ENCODE measurements around the gene MREG. TPM values are rescaled to one million over a fixed set of nuclear protein-coding genes. Genes with fewer than 3 reads are reported as not detected.
"Not testable (repeated sequence)": the region's sequence is repeated elsewhere in the genome, so short reads cannot be mapped to it uniquely, and the experiment has no call there.

MREG gene
- total RNA-seq, 1 experiment from 2014 or later, result 23.0 TPM

DNA sequence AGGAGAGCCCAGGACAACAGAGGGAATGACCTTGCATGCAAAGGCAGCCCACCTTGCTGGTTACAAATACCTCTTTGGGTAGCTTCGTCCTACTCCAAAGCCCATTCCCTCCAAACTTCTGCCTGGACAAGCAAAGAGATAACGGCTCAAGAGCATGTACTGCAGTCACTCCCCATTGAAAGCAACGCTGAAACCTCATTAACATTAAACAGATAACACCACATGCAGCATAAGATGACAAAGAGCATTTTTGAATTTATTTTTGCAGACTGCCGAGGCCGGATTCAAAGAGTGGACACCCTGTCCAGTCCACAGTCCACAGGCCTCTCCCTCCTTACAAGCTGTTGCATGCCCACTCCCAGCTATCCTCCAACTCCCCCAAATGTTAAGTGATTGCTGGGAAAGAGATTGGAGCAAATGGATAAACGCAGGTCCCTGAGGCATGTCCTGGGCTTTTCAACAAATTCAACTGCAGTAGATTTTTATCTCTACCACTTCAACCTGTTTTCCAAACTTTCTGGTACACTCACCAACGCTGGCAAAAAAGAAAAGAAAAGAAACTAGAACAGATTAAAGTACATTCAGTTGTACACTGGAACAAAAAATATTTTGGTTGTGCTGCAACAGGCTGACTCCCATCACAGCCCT is 40.1 kb downstream of the MREG start:
- H3K27ac ChIP-seq, result peak overlapping the region; percentile 82
- H3K9me3 ChIP-seq (ENCODE audit: insufficient read depth, low read depth), result no peaks in the 10 kb centered on the region
- no peaks in the 10 kb centered on the region for H3K27me3 ChIP-seq (ENCODE audit: insufficient read depth, low read depth)
- no peaks in the 10 kb centered on the region for H3K9me2 ChIP-seq (ENCODE audit: insufficient read depth)
- no peaks in the 10 kb centered on the region for H4K20me1 ChIP-seq (ENCODE audit: insufficient read depth)
- peak overlapping the region; percentile 24; the same call in 1 of the 2 replicates for H3K4me3 ChIP-seq
- CTCF ChIA-PET, result interaction anchor here (0.7 kb wide), 1 partner anchor 11 kb away, joined by 6 read pairs; no protein-coding TSS in a partner anchor
- peaks cover 36% of the 10 kb centered on the region for H3F3A ChIP-seq (ENCODE audit: insufficient read depth, low read depth)
- POLR2A ChIA-PET (ENCODE audit: unreplicated experiment), result interaction anchor here (0.6 kb wide), 1 partner anchor 690 kb away, joined by 8 read pairs; no protein-coding TSS in a partner anchor
- H3K4me1 ChIP-seq (replicated peaks; ENCODE audit: insufficient read depth), result peaks cover 62% of the 10 kb centered on the region
- H3K4me2 ChIP-seq, result peak overlapping the region; percentile 74
- no peak for TF ChIP-seq EZH2 (IDR thresholded peaks at IDR 0.05; ENCODE audit: low read depth)
- TF ChIP-seq, protein P1, sequence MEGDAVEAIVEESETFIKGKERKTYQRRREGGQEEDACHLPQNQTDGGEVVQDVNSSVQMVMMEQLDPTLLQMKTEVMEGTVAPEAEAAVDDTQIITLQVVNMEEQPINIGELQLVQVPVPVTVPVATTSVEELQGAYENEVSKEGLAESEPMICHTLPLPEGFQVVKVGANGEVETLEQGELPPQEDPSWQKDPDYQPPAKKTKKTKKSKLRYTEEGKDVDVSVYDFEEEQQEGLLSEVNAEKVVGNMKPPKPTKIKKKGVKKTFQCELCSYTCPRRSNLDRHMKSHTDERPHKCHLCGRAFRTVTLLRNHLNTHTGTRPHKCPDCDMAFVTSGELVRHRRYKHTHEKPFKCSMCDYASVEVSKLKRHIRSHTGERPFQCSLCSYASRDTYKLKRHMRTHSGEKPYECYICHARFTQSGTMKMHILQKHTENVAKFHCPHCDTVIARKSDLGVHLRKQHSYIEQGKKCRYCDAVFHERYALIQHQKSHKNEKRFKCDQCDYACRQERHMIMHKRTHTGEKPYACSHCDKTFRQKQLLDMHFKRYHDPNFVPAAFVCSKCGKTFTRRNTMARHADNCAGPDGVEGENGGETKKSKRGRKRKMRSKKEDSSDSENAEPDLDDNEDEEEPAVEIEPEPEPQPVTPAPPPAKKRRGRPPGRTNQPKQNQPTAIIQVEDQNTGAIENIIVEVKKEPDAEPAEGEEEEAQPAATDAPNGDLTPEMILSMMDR (conservative IDR thresholded peaks at IDR 0.05), result no peak
- H3K79me2 ChIP-seq (ENCODE audit: low read depth), result peaks cover 89% of the 10 kb centered on the region
- intact Hi-C loops (cut with micrococcal nuclease; ENCODE audit: unreplicated experiment), result loop anchor here (5.0 kb wide), 1 partner anchor 44 kb away; no protein-coding TSS in a partner anchor
- H2AFZ ChIP-seq, result no peak overlapping the region
- no peak for DNase-seq
- BruUV-seq (replicated peaks), result no TSS peak
- 0 out of 2 replicates have a peak, but pooled peaks cover 4% of the 10 kb centered on the region for H3K36me3 ChIP-seq (ENCODE audit: low read depth)

DNA sequence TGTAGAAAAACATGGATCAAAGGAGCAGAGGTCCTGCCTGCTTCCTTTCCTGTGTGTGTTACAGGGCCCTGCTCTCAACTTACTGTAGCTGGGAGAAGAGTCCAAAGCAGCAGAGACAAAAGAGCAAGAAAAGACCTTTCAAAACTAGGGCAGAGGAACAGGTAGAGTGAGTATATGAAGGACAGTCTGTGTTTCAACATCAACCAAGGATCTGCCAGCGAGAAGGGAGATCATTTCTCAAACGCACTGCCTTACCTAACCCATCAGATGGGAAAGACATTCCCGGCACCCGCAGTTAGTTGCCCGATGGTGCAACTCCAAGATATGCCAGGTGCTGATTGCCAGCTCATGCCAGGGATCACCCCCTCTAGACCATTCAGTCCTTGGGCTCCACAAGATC is 41.7 kb downstream of the MREG start:
- Histone ChIP-seq H3K9me2 (ENCODE audit: insufficient read depth) (no peaks in the 10 kb centered on the region), H3K36me3 (ENCODE audit: low read depth) (0 out of 2 replicates have a peak, but pooled peaks cover 4% of the 10 kb centered on the region), H4K20me1 (ENCODE audit: insufficient read depth) (no peaks in the 10 kb centered on the region), H3K4me2 (peak overlapping the region; percentile 63), H3F3A (ENCODE audit: insufficient read depth, low read depth) (peaks cover 44% of the 10 kb centered on the region), H3K4me1 (replicated peaks; ENCODE audit: insufficient read depth) (peaks cover 76% of the 10 kb centered on the region), H3K79me2 (ENCODE audit: low read depth) (peaks cover 91% of the 10 kb centered on the region), H3K4me3 (no peak overlapping the region; the same call in 1 of the 2 replicates), H3K27ac (peak overlapping the region; percentile 69), H2AFZ (no peak overlapping the region), H3K27me3 (ENCODE audit: insufficient read depth, low read depth) (no peaks in the 10 kb centered on the region), H3K9me3 (ENCODE audit: insufficient read depth, low read depth) (no peaks in the 10 kb centered on the region)
- TF ChIP-seq, protein P1 (conservative IDR thresholded peaks at IDR 0.05), result no peak
- no peak for TF ChIP-seq EZH2 (IDR thresholded peaks at IDR 0.05; ENCODE audit: low read depth)
- POLR2A ChIA-PET (ENCODE audit: unreplicated experiment), result no interaction called here
- DNase-seq, result peak in 1 of 2 experiments; percentile 91
- BruUV-seq (replicated peaks), result no TSS peak
- intact Hi-C loops (cut with micrococcal nuclease; ENCODE audit: unreplicated experiment), result loop anchor here (5.0 kb wide), 1 partner anchor 46 kb away; no protein-coding TSS in a partner anchor
- CTCF ChIA-PET, result no interaction called here

DNA sequence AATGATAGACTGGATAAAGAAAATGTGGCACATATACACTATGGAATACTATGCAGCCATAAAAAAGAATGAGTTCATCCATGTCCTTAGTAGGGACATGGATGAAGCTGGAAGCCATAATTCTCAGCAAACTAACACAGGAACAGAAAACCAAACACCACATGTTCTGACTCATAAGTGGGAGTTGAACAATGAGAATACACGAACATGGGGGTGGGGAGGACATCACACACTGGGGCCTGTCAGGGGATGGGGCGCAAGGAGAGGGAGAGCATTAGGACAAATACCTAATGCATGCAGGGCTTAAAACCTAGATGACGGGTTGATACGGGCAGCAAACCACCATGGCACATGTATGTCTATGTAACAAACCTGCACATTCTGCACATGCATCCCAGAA is 42.5 kb downstream of the MREG start:
- Histone ChIP-seq H3K4me1 (replicated peaks; ENCODE audit: insufficient read depth) (peaks cover 84% of the 10 kb centered on the region), H3K4me2 (peak overlapping the region; percentile 63), H3F3A (ENCODE audit: insufficient read depth, low read depth) (peaks cover 48% of the 10 kb centered on the region), H3K79me2 (ENCODE audit: low read depth) (peaks cover 92% of the 10 kb centered on the region), H3K27ac (0 out of 2 replicates have a peak overlapping the region, but pooled peaks have one; percentile 69)
- H4K20me1 ChIP-seq (ENCODE audit: insufficient read depth); DNase-seq; H3K27me3 ChIP-seq (ENCODE audit: insufficient read depth, low read depth); H2AFZ ChIP-seq; H3K36me3 ChIP-seq (ENCODE audit: low read depth); H3K4me3 ChIP-seq; H3K9me3 ChIP-seq (ENCODE audit: insufficient read depth, low read depth); H3K9me2 ChIP-seq (ENCODE audit: insufficient read depth); POLR2A ChIA-PET (ENCODE audit: unreplicated experiment); CTCF ChIA-PET; BruUV-seq (replicated peaks): not testable (repeated sequence)
- intact Hi-C loops (cut with micrococcal nuclease; ENCODE audit: unreplicated experiment), result loop anchor here (5.0 kb wide), 1 partner anchor 46 kb away; no protein-coding TSS in a partner anchor

All from PC-9 (cell line).